A673 (cell line): Measurements from ENCODE around the gene PRICKLE1. TPM values are rescaled to one million over a fixed set of nuclear protein-coding genes. Genes with fewer than 3 reads are reported as not detected.

ENCODE experiments used
- BruUV-seq: library from RNA; stranded (reverse); fragments of 400-500 nt; replicated peaks from 2 replicates; lab custom pipeline; 2021; lab: Mats Ljungman, UMichigan
- CTCF ChIA-PET: fragments of 300-600 bp; sonication (Branson Sonifier 250); formaldehyde crosslinking; loops from one replicate; lab custom pipeline; 2022; ENCODE audit warnings: antibody characterized with exemption; lab: Charles Lee
- POLR2A ChIA-PET: fragments of 300-600 bp; sonication (Branson Sonifier 250); formaldehyde crosslinking; loops from one replicate; lab custom pipeline; 2022; ENCODE audit warnings: antibody characterized with exemption; ENCODE audit not compliant: low non-redundant PET; lab: Charles Lee
- DNase-seq: peaks from one replicate; pipeline ENCODE4 v3.0.0-alpha.2; 2015; ENCODE audit warnings: low spot score
- H3K27ac ChIP-seq: fragments of 200-600 bp; sonication (generic); 2 replicates; pipeline ENCODE4 v1.5.1; 2016; ENCODE audit warnings: mixed run types, low read depth, mild to moderate bottlenecking, mixed read lengths, antibody characterized with exemption, low read length; ENCODE audit not compliant: poor library complexity, severe bottlenecking
- H3K27me3 ChIP-seq: fragments of 200-600 bp; sonication (generic); replicated peaks from 2 replicates; pipeline ENCODE4 v1.6.1; 2017; ENCODE audit warnings: mixed run types, low read depth, mild to moderate bottlenecking, mixed read lengths, antibody characterized with exemption, low read length; ENCODE audit not compliant: insufficient read depth, poor library complexity
- H3K36me3 ChIP-seq: fragments of 200-600 bp; sonication (generic); 2 replicates; pipeline ENCODE4 v1.6.1; 2016; ENCODE audit warnings: mixed run types, mild to moderate bottlenecking, mixed read lengths, antibody characterized with exemption, low read length; ENCODE audit not compliant: insufficient read depth, poor library complexity, severe bottlenecking
- H3K4me1 ChIP-seq: fragments of 200-600 bp; sonication (generic); 2 replicates; pipeline ENCODE4 v1.6.1; 2017; ENCODE audit warnings: mixed run types, mild to moderate bottlenecking, mixed read lengths, antibody characterized with exemption, low read length; ENCODE audit not compliant: insufficient read depth, poor library complexity, severe bottlenecking
- H3K4me3 ChIP-seq: fragments of 200-600 bp; sonication (generic); 2 replicates; pipeline ENCODE4 v1.5.1; 2016; ENCODE audit warnings: low read depth, mixed run types, mild to moderate bottlenecking, mixed read lengths, low read length; ENCODE audit not compliant: poor library complexity, severe bottlenecking
- H3K9me3 ChIP-seq: fragments of 200-600 bp; sonication (generic); 2 replicates; pipeline ENCODE4 v1.6.1; 2016; ENCODE audit warnings: mixed run types, low read depth, mild to moderate bottlenecking, mixed read lengths, antibody characterized with exemption, low read length; ENCODE audit not compliant: poor library complexity, severe bottlenecking
- EZH2 ChIP-seq: fragments of 200-600 bp; sonication (generic); IDR thresholded peaks from 2 replicates; pipeline ENCODE4 v1.6.1; 2017; ENCODE audit warnings: borderline replicate concordance, low read depth, mild to moderate bottlenecking, mixed read lengths, antibody characterized with exemption, low read length; ENCODE audit not compliant: poor library complexity, severe bottlenecking
- intact Hi-C: fragments of 100-400 bp; cut with micrococcal nuclease; formaldehyde crosslinking; loops from one replicate; pipeline ENCODE4 v1.10.0; 2022; ENCODE audit not compliant: unreplicated experiment
- total RNA-seq: library from RNA; stranded (reverse); gene quantifications from 2 replicates; pipeline ENCODE4 v1.2.3, GENCODE V29; 2021
- TF ChIP-seq, protein P1 (sequence below): fragments of 300-800, 200-600 bp; sonication (generic); conservative IDR thresholded peaks from 2 replicates; pipeline ENCODE4 v1.5.1; 2017; ENCODE audit warnings: low read depth, mild to moderate bottlenecking, antibody characterized with exemption, low read length, moderate library complexity, mixed read lengths

The PRICKLE1 gene
- total RNA-seq, 1 experiment from 2014 or later: 1.1 TPM

GRCh38 chr12:42498549-42499247 is 90.8 kb downstream of the PRICKLE1 start:
- DNase-seq: no peak
- H3K4me1 ChIP-seq: no peaks in the 10 kb centered on the region
- no peaks in the 10 kb centered on the region for H3K36me3 ChIP-seq
- H3K27ac ChIP-seq: no peak overlapping the region
- H3K4me3 ChIP-seq: no peak overlapping the region
- no peaks in the 10 kb centered on the region for H3K27me3 ChIP-seq
- intact Hi-C loops: no loop called here
- H3K9me3 ChIP-seq: no peaks in the 10 kb centered on the region
- CTCF ChIA-PET: no interaction called here
- BruUV-seq: no TSS peak
- POLR2A ChIA-PET: no interaction called here
- no peak for TF ChIP-seq EZH2
- TF ChIP-seq, protein P1, sequence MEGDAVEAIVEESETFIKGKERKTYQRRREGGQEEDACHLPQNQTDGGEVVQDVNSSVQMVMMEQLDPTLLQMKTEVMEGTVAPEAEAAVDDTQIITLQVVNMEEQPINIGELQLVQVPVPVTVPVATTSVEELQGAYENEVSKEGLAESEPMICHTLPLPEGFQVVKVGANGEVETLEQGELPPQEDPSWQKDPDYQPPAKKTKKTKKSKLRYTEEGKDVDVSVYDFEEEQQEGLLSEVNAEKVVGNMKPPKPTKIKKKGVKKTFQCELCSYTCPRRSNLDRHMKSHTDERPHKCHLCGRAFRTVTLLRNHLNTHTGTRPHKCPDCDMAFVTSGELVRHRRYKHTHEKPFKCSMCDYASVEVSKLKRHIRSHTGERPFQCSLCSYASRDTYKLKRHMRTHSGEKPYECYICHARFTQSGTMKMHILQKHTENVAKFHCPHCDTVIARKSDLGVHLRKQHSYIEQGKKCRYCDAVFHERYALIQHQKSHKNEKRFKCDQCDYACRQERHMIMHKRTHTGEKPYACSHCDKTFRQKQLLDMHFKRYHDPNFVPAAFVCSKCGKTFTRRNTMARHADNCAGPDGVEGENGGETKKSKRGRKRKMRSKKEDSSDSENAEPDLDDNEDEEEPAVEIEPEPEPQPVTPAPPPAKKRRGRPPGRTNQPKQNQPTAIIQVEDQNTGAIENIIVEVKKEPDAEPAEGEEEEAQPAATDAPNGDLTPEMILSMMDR: no peak

DNA sequence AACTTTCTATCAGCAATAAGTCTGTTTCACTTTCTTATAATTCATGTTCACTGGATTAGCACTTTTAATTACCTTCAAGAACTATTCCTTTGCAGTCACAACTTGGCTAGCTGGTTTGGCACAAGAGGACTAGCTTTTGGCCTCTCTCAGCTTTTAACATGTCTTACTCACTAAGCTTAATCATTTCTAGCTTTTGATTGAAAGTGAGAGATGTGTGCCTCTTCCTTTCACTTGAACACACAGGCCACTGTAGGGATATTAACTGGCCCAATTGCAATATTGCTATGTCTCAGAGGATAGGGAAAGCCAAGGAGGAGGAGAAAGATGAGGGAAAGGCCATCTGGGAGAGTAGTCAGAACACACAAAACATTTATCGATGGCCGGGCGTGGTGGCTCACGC is 92.7 kb downstream of the PRICKLE1 start:
- Histone ChIP-seq H3K27ac (no peak overlapping the region), H3K4me3 (no peak overlapping the region), H3K36me3 (no peaks in the 10 kb centered on the region), H3K4me1 (no peaks in the 10 kb centered on the region), H3K27me3 (no peaks in the 10 kb centered on the region), H3K9me3 (no peaks in the 10 kb centered on the region)
- DNase-seq: no peak
- ChIA-PET POLR2A (no interaction called here), CTCF (no interaction called here)
- BruUV-seq: no TSS peak
- intact Hi-C loops: no loop called here
- TF ChIP-seq, protein P1: no peak
- no peak for TF ChIP-seq EZH2

GRCh38 chr12:42495244-42495643 is 94.3 kb downstream of the PRICKLE1 start:
- H3K4me1 ChIP-seq: no peaks in the 10 kb centered on the region
- ChIA-PET CTCF (no interaction called here), POLR2A (no interaction called here)
- no peaks in the 10 kb centered on the region for H3K27me3 ChIP-seq
- no peaks in the 10 kb centered on the region for H3K9me3 ChIP-seq
- no peak for DNase-seq
- intact Hi-C loops: no loop called here
- no peak overlapping the region for H3K4me3 ChIP-seq
- no TSS peak for BruUV-seq
- no peaks in the 10 kb centered on the region for H3K36me3 ChIP-seq
- TF ChIP-seq, protein P1: no peak
- TF ChIP-seq EZH2: no peak
- no peak overlapping the region for H3K27ac ChIP-seq
